HepG2 (cell line): Measurements from ENCODE around the gene ZNF345.

Experiments used
- HNRNPH1 ChIP-seq: fragments of 200-400 bp; formaldehyde crosslinking; optimal IDR thresholded peaks from 2 replicates; pipeline ENCODE3; 2017; ENCODE audit warnings: mild to moderate bottlenecking, low read depth, low read length
- HNRNPUL1 ChIP-seq: fragments of 200-400 bp; formaldehyde crosslinking; IDR thresholded peaks from 2 replicates; pipeline ENCODE4 v1.6.1; 2017; ENCODE audit warnings: low read depth, mild to moderate bottlenecking, low read length, moderate library complexity
- TCF7L2 ChIP-seq: IDR thresholded peaks from 2 replicates; pipeline ENCODE4 v1.6.1; 2011; ENCODE audit warnings: mild to moderate bottlenecking, low read depth, low read length, moderate library complexity
- XRCC5 ChIP-seq: fragments of 200-400 bp; formaldehyde crosslinking; optimal IDR thresholded peaks from 2 replicates; pipeline ENCODE3; 2017; ENCODE audit warnings: mild to moderate bottlenecking, low read length
- YY1 ChIP-seq: IDR thresholded peaks from 2 replicates; pipeline ENCODE4 v1.6.1; 2011; ENCODE audit warnings: low read length, low read depth, moderate library complexity, mild to moderate bottlenecking; ENCODE audit not compliant: insufficient read depth, insufficient replicate concordance
- ZNF138 ChIP-seq: sonication (generic); formaldehyde crosslinking; IDR thresholded peaks from 2 replicates; pipeline ENCODE4 v1.5.0; 2020; ENCODE audit warnings: mild to moderate bottlenecking, low read depth, missing genetic modification reagents
- TF ChIP-seq, protein P1 (sequence below): sonication (generic); formaldehyde crosslinking; IDR thresholded peaks from 2 replicates; pipeline ENCODE4 v1.4.0; 2020; ENCODE audit warnings: missing genetic modification reagents
- TF ChIP-seq, protein P2 (sequence below): sonication (generic); formaldehyde crosslinking; IDR thresholded peaks from 2 replicates; pipeline ENCODE4 v1.5.0; 2020; ENCODE audit warnings: mild to moderate bottlenecking, missing genetic modification reagents, moderate library complexity
- TF ChIP-seq, protein P3 (sequence below): sonication (generic); formaldehyde crosslinking; IDR thresholded peaks from 2 replicates; pipeline ENCODE4 v1.4.0; 2020; ENCODE audit warnings: missing genetic modification reagents

DNA sequence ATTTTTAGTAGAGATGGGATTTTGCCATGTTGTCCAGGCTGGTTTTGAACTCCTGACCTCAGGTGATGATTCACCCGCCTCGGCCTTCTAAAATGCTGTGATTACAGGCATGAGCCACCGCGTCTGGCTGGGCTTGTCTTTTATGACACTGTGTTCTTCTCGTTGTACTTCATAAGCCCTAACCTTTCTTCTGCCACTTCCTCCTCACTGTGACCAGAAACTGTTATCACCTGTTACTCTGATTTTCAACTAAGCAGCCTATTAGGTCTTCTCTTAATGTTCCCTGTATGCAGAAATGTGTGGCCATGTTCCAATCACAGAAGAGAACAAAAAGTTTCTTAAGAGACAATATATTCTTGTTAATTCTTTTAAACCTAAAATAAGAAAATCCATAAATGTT, 28.9 kb upstream of the ZNF345 start:
- no peak for TF ChIP-seq YY1
- TF ChIP-seq, protein P1, sequence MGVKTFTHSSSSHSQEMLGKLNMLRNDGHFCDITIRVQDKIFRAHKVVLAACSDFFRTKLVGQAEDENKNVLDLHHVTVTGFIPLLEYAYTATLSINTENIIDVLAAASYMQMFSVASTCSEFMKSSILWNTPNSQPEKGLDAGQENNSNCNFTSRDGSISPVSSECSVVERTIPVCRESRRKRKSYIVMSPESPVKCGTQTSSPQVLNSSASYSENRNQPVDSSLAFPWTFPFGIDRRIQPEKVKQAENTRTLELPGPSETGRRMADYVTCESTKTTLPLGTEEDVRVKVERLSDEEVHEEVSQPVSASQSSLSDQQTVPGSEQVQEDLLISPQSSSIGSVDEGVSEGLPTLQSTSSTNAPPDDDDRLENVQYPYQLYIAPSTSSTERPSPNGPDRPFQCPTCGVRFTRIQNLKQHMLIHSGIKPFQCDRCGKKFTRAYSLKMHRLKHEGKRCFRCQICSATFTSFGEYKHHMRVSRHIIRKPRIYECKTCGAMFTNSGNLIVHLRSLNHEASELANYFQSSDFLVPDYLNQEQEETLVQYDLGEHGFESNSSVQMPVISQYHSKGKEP (CRISPR knock-in tag), result no peak
- no peak for TF ChIP-seq ZNF138 (CRISPR knock-in tag)
- TF ChIP-seq, protein P2, sequence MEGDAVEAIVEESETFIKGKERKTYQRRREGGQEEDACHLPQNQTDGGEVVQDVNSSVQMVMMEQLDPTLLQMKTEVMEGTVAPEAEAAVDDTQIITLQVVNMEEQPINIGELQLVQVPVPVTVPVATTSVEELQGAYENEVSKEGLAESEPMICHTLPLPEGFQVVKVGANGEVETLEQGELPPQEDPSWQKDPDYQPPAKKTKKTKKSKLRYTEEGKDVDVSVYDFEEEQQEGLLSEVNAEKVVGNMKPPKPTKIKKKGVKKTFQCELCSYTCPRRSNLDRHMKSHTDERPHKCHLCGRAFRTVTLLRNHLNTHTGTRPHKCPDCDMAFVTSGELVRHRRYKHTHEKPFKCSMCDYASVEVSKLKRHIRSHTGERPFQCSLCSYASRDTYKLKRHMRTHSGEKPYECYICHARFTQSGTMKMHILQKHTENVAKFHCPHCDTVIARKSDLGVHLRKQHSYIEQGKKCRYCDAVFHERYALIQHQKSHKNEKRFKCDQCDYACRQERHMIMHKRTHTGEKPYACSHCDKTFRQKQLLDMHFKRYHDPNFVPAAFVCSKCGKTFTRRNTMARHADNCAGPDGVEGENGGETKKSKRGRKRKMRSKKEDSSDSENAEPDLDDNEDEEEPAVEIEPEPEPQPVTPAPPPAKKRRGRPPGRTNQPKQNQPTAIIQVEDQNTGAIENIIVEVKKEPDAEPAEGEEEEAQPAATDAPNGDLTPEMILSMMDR (CRISPR knock-in tag), result no peak
- no peak for TF ChIP-seq TCF7L2
- TF ChIP-seq, protein P3, sequence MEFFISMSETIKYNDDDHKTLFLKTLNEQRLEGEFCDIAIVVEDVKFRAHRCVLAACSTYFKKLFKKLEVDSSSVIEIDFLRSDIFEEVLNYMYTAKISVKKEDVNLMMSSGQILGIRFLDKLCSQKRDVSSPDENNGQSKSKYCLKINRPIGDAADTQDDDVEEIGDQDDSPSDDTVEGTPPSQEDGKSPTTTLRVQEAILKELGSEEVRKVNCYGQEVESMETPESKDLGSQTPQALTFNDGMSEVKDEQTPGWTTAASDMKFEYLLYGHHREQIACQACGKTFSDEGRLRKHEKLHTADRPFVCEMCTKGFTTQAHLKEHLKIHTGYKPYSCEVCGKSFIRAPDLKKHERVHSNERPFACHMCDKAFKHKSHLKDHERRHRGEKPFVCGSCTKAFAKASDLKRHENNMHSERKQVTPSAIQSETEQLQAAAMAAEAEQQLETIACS (CRISPR knock-in tag), result no peak
- no peak for TF ChIP-seq HNRNPUL1
- no peak for TF ChIP-seq XRCC5
- no peak for TF ChIP-seq HNRNPH1
